OCI-M2 (cell line): ENCODE data around the gene CHN1.

ENCODE experiments used
- DNase-seq: peaks from one replicate; lab custom pipeline; 2025; ENCODE audit not compliant: unreplicated experiment; lab: John Stamatoyannopoulos, UW

The CHN1 gene

GRCh38 chr2:175011505-175011904, 6.3 kb upstream of the CHN1 start:
- DNase-seq = no peak

DNA sequence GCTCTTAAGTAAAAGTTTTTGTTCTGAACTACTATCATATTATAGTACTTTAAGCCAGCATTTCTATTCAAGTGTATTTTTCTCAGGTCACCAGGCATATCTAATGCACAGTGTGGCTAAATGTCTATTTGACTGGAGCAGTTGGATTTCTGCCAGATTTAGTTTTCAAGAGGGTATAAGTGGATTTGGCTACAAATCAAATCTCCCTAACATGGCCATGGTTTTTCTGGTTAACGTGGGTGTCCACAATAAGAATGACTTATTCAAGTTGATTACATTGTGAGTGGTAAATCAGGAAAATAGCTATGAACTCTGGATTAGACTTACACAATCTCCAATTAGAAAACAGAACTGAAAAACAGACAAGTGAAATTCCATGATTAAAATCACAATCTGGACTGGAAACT, 5.7 kb upstream of the CHN1 start:
- no peak for DNase-seq

DNA sequence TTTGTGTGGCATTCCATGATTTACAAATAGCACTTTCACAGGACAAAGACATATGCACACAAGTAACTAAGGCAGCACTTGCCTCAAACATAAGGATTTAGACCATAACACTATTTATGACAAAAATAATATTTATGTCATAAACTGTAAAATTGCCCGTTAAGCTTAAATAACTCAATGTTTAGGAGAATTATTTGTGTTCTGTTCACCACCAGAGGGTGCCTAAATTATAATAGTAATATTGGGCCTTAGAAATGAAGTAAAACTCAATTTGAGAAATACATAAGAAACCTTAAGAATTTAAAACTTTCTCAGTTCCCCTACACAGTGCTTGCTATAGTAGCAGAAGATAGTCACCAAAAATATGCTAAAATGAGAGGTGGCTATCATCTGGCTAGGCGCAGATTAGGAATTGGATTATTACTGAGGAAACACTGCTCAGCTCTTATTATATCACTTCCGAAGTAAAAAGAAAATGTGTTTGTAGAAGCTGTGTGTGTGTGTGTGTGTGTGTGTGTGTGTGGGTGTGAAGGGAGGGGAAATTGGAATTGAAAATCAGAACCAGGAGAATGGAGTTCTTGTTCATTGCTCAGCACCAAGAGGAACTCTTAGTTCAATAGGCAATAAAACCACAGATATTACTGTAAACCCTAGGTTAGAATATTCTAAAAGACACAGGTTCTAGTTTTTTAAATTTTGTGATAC, 4.9 kb upstream of the CHN1 start:
- DNase-seq = no peak

- DNase-seq = no peak
Observed at GRCh38 chr2:175008801-175009495, 3.8 kb upstream of the CHN1 start.

- no peak for DNase-seq
Observed at GRCh38 chr2:175008009-175008408, 2.8 kb upstream of the CHN1 start.

DNA sequence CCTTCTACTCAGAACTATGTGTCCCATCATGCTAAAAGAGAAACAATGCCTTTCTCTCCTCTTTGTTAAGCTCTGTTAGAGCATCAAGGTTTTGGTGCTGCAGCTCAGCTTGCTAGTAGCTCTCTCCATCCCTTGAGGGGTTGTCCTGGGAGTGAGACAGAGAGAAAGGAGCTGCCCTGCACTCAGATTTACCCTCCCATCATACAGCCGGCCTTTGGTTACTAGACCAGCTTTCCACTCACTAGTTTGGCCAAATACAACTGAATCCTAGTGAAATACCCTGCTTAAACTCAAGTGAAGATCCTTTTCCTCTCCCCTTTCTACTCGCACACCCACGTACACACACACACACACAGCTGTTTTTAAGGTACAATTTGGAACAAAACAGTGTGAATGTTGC, 2.3 kb upstream of the CHN1 start:
- DNase-seq = no peak

GRCh38 chr2:175006281-175006680, 1.1 kb upstream of the CHN1 start:
- DNase-seq = no peak

- DNase-seq = no peak
Observed at GRCh38 chr2:175005733-175006264, 618 bp upstream of the CHN1 start.

- no peak for DNase-seq
Observed at GRCh38 chr2:175004730-175004979, 526 bp downstream of the CHN1 start.

- DNase-seq = no peak
Observed at GRCh38 chr2:175003875-175004729, 1.1 kb downstream of the CHN1 start.

DNA sequence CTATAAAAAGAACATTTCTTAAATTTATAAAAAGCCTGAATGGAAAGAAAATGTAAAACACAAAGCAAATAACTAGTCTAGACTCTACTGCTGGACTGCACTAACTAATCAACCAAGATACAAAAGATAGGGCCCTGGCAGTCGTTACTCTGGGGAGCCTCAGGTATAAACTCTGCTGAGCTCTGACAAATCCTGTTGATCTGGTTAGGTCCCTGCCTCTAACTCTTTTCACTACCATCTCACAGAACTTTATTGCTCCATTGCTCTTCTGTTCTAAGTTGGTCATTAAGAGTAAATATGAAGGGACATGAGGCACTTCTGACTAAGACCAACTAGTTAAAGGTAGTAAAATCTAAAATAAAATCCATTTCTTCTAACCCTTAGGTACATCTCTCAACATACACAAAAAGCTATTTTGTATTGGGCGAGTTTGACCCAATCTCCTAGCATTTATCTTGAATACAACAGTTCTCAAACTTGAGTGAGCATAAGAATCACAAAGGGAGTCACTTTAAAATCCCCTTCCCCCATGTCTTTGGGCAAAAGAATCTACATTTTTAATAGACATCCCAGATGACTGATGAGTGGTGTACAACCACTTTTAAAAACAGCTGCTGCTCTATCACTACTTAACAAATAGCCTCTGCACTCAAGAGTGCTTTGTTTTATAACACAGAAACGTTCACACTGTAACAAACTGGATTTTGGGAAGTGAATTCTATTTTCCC, 2.5 kb downstream of the CHN1 start:
- DNase-seq = no peak

DNA sequence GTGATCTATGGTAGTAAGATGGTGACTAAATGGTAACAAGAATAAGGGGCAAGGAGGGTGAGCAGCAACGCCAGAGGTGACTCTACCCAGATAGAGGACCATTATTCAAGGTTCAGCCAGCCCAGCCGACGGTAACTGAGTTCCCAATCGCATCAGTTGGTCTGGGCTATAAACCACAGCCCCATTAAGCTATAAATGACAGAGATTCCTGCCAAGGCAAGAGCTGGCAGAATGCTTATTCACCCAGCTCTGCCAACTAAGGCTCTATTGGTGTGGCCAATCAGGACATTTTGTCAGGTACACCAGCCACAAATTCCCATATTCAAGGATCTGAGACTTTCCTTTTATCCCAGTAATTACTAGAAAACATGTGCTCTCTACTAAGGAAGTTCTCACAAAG, 3.6 kb downstream of the CHN1 start:
- no peak for DNase-seq

- no peak for DNase-seq
Observed at GRCh38 chr2:174997110-174997509, 8.1 kb downstream of the CHN1 start.

GRCh38 chr2:174996622-174997021, 8.6 kb downstream of the CHN1 start:
- no peak for DNase-seq

DNA sequence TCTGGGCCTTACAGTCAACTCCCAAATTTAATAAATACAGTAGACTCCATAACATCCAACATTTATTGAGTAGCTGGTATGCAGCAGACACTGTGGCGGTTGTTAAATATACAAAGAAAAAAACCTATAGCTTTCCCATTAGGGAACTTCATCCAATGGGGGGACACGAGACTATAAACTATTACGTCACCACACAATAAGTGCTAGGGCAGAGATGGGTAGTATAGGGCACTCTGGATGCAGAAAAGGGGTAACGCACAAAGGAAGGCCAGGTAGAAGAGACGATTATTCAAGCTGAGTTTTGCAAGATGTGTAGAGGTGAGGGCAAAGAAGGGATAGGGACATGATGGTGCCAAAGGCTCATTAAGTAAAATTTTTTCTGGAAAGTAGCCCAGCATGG, 10.8 kb downstream of the CHN1 start:
- DNase-seq = no peak

DNA sequence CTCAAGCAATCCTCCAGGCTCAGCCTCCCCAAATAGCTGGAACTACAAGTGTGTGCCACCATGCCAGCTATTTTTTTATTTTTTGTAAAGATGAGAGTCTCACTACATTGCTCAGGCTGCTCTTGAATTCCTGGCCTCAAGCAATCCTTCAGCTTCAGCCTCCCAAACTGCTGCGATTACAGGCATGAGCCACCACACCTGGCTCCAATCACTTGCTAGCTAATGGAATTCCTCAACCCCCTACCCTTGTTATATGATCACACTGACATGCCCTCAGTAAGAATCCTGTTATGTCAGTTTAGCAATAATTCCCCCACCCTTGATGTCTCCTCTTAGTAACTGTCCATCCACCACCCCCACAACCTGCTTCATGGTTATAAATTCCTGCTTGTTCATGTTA, 12.3 kb downstream of the CHN1 start:
- no peak for DNase-seq

DNA sequence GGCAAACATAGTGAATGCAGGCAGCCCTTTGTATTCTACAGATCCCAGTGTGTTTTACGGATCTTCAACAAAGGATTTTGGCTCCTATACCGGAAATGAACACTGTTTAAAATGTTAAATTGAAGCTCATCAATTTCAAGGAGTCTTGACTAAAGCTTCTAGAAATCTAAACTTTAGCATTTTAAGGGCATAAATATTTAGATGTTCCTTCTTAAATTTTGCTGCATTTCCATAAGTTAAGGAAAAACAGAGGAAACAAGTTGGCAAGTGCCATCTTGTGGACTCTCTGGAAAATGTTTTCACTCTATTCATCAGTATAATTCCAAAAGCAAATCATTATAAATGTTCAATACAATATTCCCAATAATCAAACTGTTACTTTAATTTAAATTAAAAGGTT, 19.6 kb downstream of the CHN1 start:
- no peak for DNase-seq

- no peak for DNase-seq
Observed at GRCh38 chr2:174984561-174984960, 20.6 kb downstream of the CHN1 start.

DNA sequence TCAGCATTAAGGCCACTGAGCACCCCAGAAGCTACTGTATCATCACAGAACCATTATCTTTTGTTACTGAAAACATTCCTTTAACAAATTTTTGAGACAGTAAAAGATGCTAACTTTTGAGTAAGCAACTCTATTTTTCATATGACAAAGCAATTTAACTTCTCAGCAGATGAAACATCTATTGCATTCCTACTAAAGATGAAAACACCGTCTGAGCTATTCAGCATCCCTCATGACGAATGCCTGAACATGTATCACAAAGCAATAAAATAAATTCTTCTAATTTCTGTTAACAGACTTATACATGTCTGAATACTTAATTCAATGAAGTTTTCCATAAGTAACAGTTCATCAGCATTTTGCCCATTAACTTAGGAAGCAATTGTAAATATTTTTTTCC, 23.9 kb downstream of the CHN1 start:
- no peak for DNase-seq

DNA sequence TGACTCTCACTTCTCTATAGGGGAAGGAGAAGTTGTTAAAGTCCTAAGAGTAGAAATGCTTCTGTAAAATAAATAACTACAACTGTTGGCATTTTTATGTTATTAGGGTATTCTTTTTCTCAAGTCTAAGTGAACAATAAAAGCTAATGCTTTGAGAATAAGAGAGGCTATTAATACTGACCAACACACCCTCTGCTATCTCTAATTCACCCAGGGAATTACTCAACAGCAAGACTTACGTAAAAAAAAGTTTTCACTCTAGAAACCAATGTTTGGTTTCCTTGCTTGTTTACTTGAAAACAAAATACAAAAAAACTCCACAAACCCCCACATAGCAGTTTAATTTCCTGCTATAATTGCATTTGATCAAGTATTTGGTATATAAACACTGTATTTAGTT, 25.2 kb downstream of the CHN1 start:
- no peak for DNase-seq

GRCh38 chr2:174977364-174977763, 27.8 kb downstream of the CHN1 start:
- no peak for DNase-seq
